ENCODE results near the gene HIP1R. TPM values are rescaled to one million over a fixed set of nuclear protein-coding genes. Genes with fewer than 3 reads are reported as not detected.

The HIP1R gene
- total RNA-seq, 1 experiment from 2014 or later = 33.1 TPM

GRCh38 chr12:122856999-122857671 lies 21.9 kb downstream of the HIP1R start:
- DNase-seq = no peak
- BruUV-seq (replicated peaks) = no TSS peak

DNA sequence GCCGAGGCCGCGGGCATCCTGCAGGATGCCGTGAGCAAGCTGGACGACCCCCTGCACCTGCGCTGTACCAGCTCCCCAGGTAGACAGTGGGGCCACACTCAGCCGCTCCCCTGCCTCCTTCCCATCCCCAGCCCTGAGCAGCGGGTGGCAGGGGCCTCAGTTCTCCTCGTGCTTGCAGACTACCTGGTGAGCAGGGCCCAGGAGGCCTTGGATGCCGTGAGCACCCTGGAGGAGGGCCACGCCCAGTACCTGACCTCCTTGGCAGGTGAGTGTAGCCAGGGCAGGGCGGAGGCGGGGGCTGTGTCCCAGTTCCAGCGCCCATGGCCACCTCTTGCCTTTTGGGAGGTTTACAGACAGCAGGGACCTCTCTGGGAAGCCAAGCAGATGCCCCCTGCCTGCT lies 22.9 kb downstream of the HIP1R start:
- intact Hi-C loops (cut with micrococcal nuclease; ENCODE audit: unreplicated experiment) = no loop called here
- Histone ChIP-seq H4K20me1 (ENCODE audit: insufficient read depth) (0 out of 2 replicates have a peak, but pooled peaks cover 6% of the 10 kb centered on the region), H3K4me2 (no peak overlapping the region), H3K9me3 (ENCODE audit: insufficient read depth, low read depth) (no peaks in the 10 kb centered on the region), H3K4me1 (replicated peaks; ENCODE audit: insufficient read depth) (no peaks in the 10 kb centered on the region), H3K27ac (no peak overlapping the region), H3K36me3 (ENCODE audit: low read depth) (no peaks in the 10 kb centered on the region), H3K4me3 (no peak overlapping the region), H3K79me2 (ENCODE audit: low read depth) (no peaks in the 10 kb centered on the region), H3F3A (ENCODE audit: insufficient read depth, low read depth) (peaks cover 23% of the 10 kb centered on the region; the same call in 1 of the 2 replicates), H2AFZ (no peak overlapping the region), H3K27me3 (ENCODE audit: insufficient read depth, low read depth) (no peaks in the 10 kb centered on the region), H3K9me2 (ENCODE audit: insufficient read depth) (no peaks in the 10 kb centered on the region)
- DNase-seq = no peak
- TF ChIP-seq EZH2 (IDR thresholded peaks at IDR 0.05; ENCODE audit: low read depth) = no peak
- TF ChIP-seq, protein P1, sequence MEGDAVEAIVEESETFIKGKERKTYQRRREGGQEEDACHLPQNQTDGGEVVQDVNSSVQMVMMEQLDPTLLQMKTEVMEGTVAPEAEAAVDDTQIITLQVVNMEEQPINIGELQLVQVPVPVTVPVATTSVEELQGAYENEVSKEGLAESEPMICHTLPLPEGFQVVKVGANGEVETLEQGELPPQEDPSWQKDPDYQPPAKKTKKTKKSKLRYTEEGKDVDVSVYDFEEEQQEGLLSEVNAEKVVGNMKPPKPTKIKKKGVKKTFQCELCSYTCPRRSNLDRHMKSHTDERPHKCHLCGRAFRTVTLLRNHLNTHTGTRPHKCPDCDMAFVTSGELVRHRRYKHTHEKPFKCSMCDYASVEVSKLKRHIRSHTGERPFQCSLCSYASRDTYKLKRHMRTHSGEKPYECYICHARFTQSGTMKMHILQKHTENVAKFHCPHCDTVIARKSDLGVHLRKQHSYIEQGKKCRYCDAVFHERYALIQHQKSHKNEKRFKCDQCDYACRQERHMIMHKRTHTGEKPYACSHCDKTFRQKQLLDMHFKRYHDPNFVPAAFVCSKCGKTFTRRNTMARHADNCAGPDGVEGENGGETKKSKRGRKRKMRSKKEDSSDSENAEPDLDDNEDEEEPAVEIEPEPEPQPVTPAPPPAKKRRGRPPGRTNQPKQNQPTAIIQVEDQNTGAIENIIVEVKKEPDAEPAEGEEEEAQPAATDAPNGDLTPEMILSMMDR (conservative IDR thresholded peaks at IDR 0.05) = no peak
- POLR2A ChIA-PET (ENCODE audit: unreplicated experiment) = no interaction called here
- CTCF ChIA-PET = no interaction called here
- no TSS peak for BruUV-seq (replicated peaks)

More at GRCh38 chr12:122856999-122857671, 21.9 kb downstream of the HIP1R start:
- Histone ChIP-seq H2AFZ (no peak overlapping the region), H3K4me3 (no peak overlapping the region), H3K9me3 (ENCODE audit: insufficient read depth, low read depth) (no peaks in the 10 kb centered on the region), H3K4me1 (replicated peaks; ENCODE audit: insufficient read depth) (no peaks in the 10 kb centered on the region), H3K4me2 (no peak overlapping the region), H3K36me3 (ENCODE audit: low read depth) (no peaks in the 10 kb centered on the region), H3K9me2 (ENCODE audit: insufficient read depth) (no peaks in the 10 kb centered on the region), H3F3A (ENCODE audit: insufficient read depth, low read depth) (peaks cover 17% of the 10 kb centered on the region; the same call in 1 of the 2 replicates), H3K79me2 (ENCODE audit: low read depth) (no peaks in the 10 kb centered on the region), H4K20me1 (ENCODE audit: insufficient read depth) (no peaks in the 10 kb centered on the region), H3K27me3 (ENCODE audit: insufficient read depth, low read depth) (no peaks in the 10 kb centered on the region), H3K27ac (no peak overlapping the region)
- intact Hi-C loops (cut with micrococcal nuclease; ENCODE audit: unreplicated experiment) = no loop called here
- ChIA-PET POLR2A (ENCODE audit: unreplicated experiment) (interaction anchor here (0.6 kb wide), 1 partner anchor 507 kb away, joined by 4 read pairs; the partner anchor contains the start of gene SBNO1), CTCF (no interaction called here)
- TF ChIP-seq EZH2 (IDR thresholded peaks at IDR 0.05; ENCODE audit: low read depth) = no peak
- TF ChIP-seq, protein P1 (conservative IDR thresholded peaks at IDR 0.05) = no peak

GRCh38 chr12:122858591-122859302 lies 23.5 kb downstream of the HIP1R start:
- H4K20me1 ChIP-seq (ENCODE audit: insufficient read depth) = 0 out of 2 replicates have a peak, but pooled peaks cover 11% of the 10 kb centered on the region
- no peaks in the 10 kb centered on the region for H3K36me3 ChIP-seq (ENCODE audit: low read depth)
- H3K4me1 ChIP-seq (replicated peaks; ENCODE audit: insufficient read depth) = no peaks in the 10 kb centered on the region
- ChIA-PET CTCF (no interaction called here), POLR2A (ENCODE audit: unreplicated experiment) (no interaction called here)
- no peak overlapping the region for H3K4me2 ChIP-seq
- intact Hi-C loops (cut with micrococcal nuclease; ENCODE audit: unreplicated experiment) = no loop called here
- no peaks in the 10 kb centered on the region for H3K9me3 ChIP-seq (ENCODE audit: insufficient read depth, low read depth)
- no peaks in the 10 kb centered on the region for H3K27me3 ChIP-seq (ENCODE audit: insufficient read depth, low read depth)
- no peaks in the 10 kb centered on the region for H3K79me2 ChIP-seq (ENCODE audit: low read depth)
- no peak for DNase-seq
- H2AFZ ChIP-seq = no peak overlapping the region
- no peaks in the 10 kb centered on the region for H3K9me2 ChIP-seq (ENCODE audit: insufficient read depth)
- no TSS peak for BruUV-seq (replicated peaks)
- no peak overlapping the region for H3K27ac ChIP-seq
- no peak overlapping the region for H3K4me3 ChIP-seq
- H3F3A ChIP-seq (ENCODE audit: insufficient read depth, low read depth) = peaks cover 29% of the 10 kb centered on the region; the same call in 1 of the 2 replicates
- TF ChIP-seq EZH2 (IDR thresholded peaks at IDR 0.05; ENCODE audit: low read depth) = no peak
- TF ChIP-seq, protein P1 (conservative IDR thresholded peaks at IDR 0.05) = no peak

All from PC-9 (cell line).